Activated B cell treated with CpG ODN at 0.5 μM for 24 hours (primary cell): ENCODE measurements around the gene DCBLD2. TPM values are rescaled to one million over a fixed set of nuclear protein-coding genes. Genes with fewer than 3 reads are reported as not detected.

Experiments used
- ATAC-seq: fragments of 200-7000 bp; cut with Tn5 transposase; one replicate; pipeline ENCODE4 v1.10.0; 2021; ENCODE audit warnings: low read depth, mild to moderate bottlenecking, moderate library complexity
- CTCF ChIA-PET: fragments of 350-600 bp; sonication (Branson Sonifier 250); formaldehyde crosslinking; loops from one replicate; lab custom pipeline; 2021; ENCODE audit warnings: antibody characterized with exemption; lab: Charles Lee
- POLR2A ChIA-PET: fragments of 350-600 bp; sonication (Branson Sonifier 250); formaldehyde crosslinking; loops from one replicate; lab custom pipeline; 2021; ENCODE audit warnings: antibody characterized with exemption; lab: Charles Lee
- DNase-seq: peaks from one replicate; pipeline ENCODE4 v3.0.0; 2022
- H3K27ac Mint-ChIP-seq: one replicate; pipeline ENCODE4 v1.8.0; 2020; ENCODE audit warnings: mixed read lengths
- H3K27me3 Mint-ChIP-seq: one replicate; pipeline ENCODE4 v1.8.0; 2021; ENCODE audit warnings: mixed read lengths
- H3K36me3 Mint-ChIP-seq: one replicate; pipeline ENCODE4 v1.8.0; 2021; ENCODE audit warnings: low read depth, mixed read lengths
- H3K4me1 Mint-ChIP-seq: one replicate; pipeline ENCODE4 v1.8.0; 2021; ENCODE audit warnings: mixed read lengths
- H3K4me3 Mint-ChIP-seq: one replicate; pipeline ENCODE4 v1.8.0; 2020; ENCODE audit warnings: mild to moderate bottlenecking, mixed read lengths
- H3K9me3 Mint-ChIP-seq: one replicate; pipeline ENCODE4 v1.8.0; 2020; ENCODE audit warnings: mixed read lengths
- CTCF ChIP-seq: fragments of 200-600 bp; IDR thresholded peaks from one replicate; pipeline ENCODE4 v1.8.0; 2022; ENCODE audit warnings: antibody characterized with exemption, mild to moderate bottlenecking
- intact Hi-C: fragments of 100-400 bp; cut with micrococcal nuclease; formaldehyde crosslinking; loops from one replicate; pipeline ENCODE4 v1.15.1; 2024
- total RNA-seq: library from RNA; stranded (reverse); gene quantifications from 2 replicates; pipeline ENCODE4 v1.2.3, GENCODE V29; 2022

DCBLD2 gene
- total RNA-seq, 1 donor from 2014 or later: 0.95 TPM

- no peak overlapping the region for H3K27ac Mint-ChIP-seq
- ATAC-seq: no peak
- no peaks in the 10 kb centered on the region for H3K9me3 Mint-ChIP-seq
- no peak for TF ChIP-seq CTCF
- H3K4me3 Mint-ChIP-seq: no peak overlapping the region
- H3K36me3 Mint-ChIP-seq: no peaks in the 10 kb centered on the region
- no peaks in the 10 kb centered on the region for H3K27me3 Mint-ChIP-seq
- intact Hi-C loops: no loop called here
- DNase-seq: no peak
- H3K4me1 Mint-ChIP-seq: no peaks in the 10 kb centered on the region
- ChIA-PET POLR2A (no interaction called here), CTCF (interaction anchor here (1.8 kb wide), 1 partner anchor 15 kb away, joined by 5 read pairs; no protein-coding TSS in a partner anchor)
Measured at GRCh38 chr3:98821063-98821462, 80.4 kb downstream of the DCBLD2 start.

DNA sequence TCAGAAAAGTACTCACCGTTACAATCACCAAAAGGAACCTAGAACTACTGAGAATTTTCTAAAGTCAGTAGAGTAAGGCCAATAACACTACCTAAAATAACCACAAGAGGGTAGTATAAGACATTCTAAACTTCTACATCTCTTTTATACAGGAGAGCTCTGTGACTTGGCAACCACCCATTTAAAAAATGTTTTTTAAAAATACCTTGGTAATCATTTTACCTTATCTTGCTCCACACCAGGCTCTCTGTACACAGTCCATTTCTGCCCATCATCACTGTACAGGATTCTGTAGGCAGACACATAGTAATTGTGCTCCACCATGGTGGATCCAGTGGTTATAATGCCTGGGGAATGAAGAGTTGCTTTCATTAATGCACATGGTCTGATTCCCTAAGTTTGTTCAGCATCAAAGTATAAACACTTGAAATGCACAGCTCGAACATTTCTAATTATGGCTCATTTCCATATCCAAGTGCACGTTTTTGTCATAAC is 83.9 kb downstream of the DCBLD2 start:
- TF ChIP-seq CTCF: peak; percentile 20
- no peaks in the 10 kb centered on the region for H3K4me1 Mint-ChIP-seq
- ChIA-PET CTCF (interaction anchor here (0.8 to 4.2 kb wide), 6 partner anchors 8 to 991 kb away, joined by 3 to 22 read pairs (median 6); no protein-coding TSS in a partner anchor), POLR2A (no interaction called here)
- DNase-seq (no peak), ATAC-seq (peak; percentile 68)
- no peaks in the 10 kb centered on the region for H3K36me3 Mint-ChIP-seq
- H3K4me3 Mint-ChIP-seq: no peak overlapping the region
- no peaks in the 10 kb centered on the region for H3K9me3 Mint-ChIP-seq
- no peaks in the 10 kb centered on the region for H3K27me3 Mint-ChIP-seq
- intact Hi-C loops: loop anchor here (1.0 to 5.0 kb wide), 6 partner anchors 177 to 991 kb away; no protein-coding TSS in a partner anchor
- H3K27ac Mint-ChIP-seq: no peak overlapping the region

DNA sequence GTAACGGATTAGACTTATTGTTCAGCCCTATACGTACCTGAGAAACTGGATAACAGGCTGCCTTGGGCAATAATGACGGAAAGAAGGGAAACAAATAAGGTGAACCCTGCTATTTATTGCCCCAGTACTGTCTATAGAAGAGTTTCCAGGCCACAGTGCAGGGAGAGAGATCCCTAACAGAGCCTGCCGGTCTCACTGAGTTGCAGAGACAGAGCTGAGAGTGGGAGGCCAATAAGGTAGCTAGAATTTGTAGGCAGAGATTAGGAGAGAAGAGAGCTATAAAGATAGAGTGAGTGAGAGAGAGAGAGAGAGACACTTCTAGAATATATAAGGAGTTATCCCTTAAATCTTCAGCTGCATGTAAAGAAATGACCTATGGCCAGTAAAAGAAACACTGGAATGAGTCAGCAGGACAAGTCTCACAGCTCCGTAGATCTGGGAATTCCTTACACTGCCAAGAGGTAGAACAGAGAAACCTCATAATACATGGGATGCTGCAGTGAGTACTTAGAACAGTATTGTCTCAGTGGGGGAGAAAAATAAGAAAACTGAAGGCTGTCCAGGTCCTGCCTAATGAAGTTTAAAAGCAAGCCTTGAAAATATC is 86.6 kb downstream of the DCBLD2 start:
- Mint-ChIP-seq H3K36me3 (no peaks in the 10 kb centered on the region), H3K9me3 (no peaks in the 10 kb centered on the region), H3K4me1 (no peaks in the 10 kb centered on the region), H3K27ac (no peak overlapping the region), H3K27me3 (no peaks in the 10 kb centered on the region), H3K4me3 (no peak overlapping the region)
- DNase-seq (no peak), ATAC-seq (no peak)
- intact Hi-C loops: loop anchor here (5.0 kb wide), 4 partner anchors 483 to 717 kb away; no protein-coding TSS in a partner anchor
- POLR2A ChIA-PET: no interaction called here
- no peak for TF ChIP-seq CTCF
- CTCF ChIA-PET: interaction anchor here (0.9 to 4.2 kb wide), 3 partner anchors 774 to 939 kb away, joined by 3 to 22 read pairs (median 3); no protein-coding TSS in a partner anchor

- TF ChIP-seq CTCF: no peak
- H3K27me3 Mint-ChIP-seq: no peaks in the 10 kb centered on the region
- CTCF ChIA-PET: interaction anchor here (0.7 to 2.9 kb wide), 4 partner anchors 19 to 219 kb away, joined by 3 to 17 read pairs (median 5); partner anchors contain the start of gene CPOX
- POLR2A ChIA-PET: no interaction called here
- no peak for DNase-seq
- intact Hi-C loops: loop anchor here (1.0 to 5.0 kb wide), 6 partner anchors 211 to 1020 kb away; no protein-coding TSS in a partner anchor
- no peak overlapping the region for H3K4me3 Mint-ChIP-seq
- ATAC-seq: no peak
- H3K36me3 Mint-ChIP-seq: no peaks in the 10 kb centered on the region
- H3K9me3 Mint-ChIP-seq: no peaks in the 10 kb centered on the region
- no peak overlapping the region for H3K27ac Mint-ChIP-seq
- H3K4me1 Mint-ChIP-seq: no peaks in the 10 kb centered on the region
Measured at GRCh38 chr3:98812851-98813374, 88.6 kb downstream of the DCBLD2 start.

DNA sequence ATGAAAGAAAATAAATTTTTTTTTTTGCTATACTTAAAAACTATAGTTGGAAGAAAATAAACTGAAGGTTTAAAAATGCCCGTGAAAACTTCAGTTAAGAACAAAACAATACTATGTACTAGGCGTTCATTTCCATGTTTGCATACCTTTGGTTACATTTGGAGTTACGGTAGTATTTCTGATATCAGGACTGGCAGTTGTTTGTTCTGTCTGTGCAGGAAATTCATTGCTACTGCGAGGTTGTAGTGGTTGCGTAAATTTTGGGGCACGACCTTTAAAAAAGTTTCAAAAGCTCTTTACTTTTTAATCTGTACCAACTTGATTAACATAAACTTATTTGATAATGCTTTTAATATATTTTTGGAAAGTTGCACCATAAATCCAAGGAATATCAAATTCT is 90.4 kb downstream of the DCBLD2 start:
- Mint-ChIP-seq H3K36me3 (no peaks in the 10 kb centered on the region), H3K4me1 (no peaks in the 10 kb centered on the region), H3K4me3 (no peak overlapping the region), H3K27me3 (no peaks in the 10 kb centered on the region), H3K27ac (no peak overlapping the region), H3K9me3 (no peaks in the 10 kb centered on the region)
- ChIA-PET CTCF (no interaction called here), POLR2A (no interaction called here)
- DNase-seq: no peak
- intact Hi-C loops: loop anchor here (5.0 kb wide), 2 partner anchors 479 to 624 kb away; no protein-coding TSS in a partner anchor
- TF ChIP-seq CTCF: no peak
- ATAC-seq: no peak
